Stimulated activated CD4-positive, alpha-beta T cell treated with anti-CD3 and anti-CD28 coated beads, Interleukin-15, amount 100 ng/mL, for 48 hours (primary cell): ENCODE results near the gene NOX5.

Experiments
- DNase-seq, 2 donors: peaks; one replicate each; pipeline ENCODE4 v3.0.0-alpha.2; 2020; ENCODE audit warnings: low read depth in 2 of 2

Gene NOX5

DNA sequence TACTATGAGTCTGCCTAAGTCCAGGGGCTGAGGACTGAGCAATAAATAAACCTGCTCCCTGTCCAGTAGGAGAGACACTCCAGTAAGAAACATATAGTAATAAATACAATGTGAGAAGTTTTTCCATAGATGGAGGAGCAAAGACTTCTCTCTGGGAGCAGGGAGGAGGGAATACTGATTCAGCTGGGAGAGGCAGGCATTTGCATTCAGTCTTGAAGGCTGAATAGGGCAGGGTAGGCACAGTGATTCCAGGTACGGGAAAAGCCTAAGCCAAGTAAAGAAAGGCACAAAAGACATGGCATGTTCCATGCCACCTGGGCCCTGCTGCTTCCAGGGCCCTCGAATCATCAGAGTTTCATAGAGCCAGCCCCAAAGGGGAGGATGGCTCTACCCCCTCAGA lies 86.3 kb downstream of the NOX5 start:
- no peak for DNase-seq

DNA sequence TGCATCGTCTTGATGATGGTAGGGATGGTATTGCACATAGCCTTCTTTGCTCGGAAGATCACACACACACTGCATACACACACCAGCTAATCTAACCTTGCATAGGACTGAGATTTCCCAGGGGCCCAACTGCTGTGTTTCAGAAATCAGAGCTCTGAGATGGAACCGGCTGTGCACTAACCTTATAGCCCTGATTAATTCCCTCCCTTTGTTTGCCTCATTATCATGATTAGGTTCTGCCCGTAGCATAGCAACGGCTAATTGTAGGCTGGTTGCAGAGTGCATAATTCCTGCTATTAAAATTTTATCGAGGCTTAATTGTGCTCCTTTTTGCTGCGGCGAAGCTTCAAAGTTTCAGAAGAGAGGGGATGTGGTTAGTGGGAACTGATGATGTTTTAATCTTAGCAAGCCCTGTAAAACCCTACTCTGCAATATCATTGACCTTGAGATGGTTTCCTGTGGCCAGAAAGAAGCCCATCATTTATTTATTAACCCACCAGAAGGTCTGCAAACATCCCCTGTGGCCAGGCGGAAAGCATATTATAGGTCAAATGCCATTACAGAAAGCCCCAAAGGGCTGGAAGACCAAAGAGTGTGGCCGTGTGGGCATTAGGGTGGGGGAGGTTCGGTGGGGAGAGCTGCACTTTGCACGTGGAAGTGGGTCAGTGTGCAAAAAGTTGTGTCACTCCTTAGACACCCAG lies 89.7 kb downstream of the NOX5 start:
- no peak for DNase-seq

DNA sequence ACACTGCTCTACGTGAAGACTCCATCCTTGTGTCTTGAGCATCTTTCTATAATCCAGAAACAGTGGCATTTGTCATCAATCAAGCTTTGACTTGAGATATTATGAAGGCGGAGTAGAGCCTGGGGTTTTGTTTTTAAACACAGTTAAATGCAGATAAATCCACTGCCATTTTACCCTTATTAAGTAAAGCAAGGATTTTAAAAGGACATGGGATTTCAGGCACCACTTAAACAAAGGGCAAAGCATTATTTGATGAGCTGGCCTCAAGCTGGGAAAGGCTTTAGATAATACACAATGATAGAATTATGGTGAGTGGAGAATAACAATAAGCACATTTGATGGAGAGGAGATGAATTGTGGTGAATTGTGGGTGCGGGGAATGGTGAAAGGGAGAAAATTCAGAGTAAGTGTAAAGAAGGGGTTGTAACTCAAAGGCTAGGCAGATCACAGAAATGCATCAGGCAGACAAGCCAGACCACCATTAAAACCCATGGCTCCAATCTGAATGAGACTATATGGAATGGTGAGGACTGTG lies 91.0 kb downstream of the NOX5 start:
- no peak for DNase-seq

DNA sequence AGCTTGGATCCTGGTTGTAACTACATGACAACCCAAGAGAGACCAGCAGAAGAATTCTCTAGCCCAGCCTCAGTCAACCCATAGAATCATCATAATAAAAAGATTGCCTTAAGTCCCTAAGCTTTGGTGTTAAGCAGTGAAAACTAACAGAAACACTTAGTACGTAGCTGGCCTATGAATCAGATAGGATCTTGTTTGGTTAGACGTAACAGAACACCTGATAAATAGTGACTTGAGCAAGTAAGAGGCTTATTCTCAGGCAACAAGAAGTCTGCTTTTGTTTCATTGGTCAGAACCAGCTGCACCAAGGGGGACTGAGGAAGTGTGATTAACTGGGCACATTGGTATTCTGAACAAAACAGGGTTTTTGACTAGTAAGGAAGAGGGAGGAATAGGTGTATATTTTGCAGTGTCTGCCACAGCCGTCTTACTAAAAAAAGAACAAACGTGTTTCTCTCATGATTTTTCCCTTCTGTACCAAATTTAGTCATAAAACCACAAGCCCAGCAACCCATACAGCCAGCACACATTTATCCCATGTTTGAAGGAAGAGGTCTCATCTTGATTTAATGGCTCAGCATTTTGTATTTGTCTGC lies 92.6 kb downstream of the NOX5 start:
- no peak for DNase-seq
